ENCODE measurements around the gene UBIAD1.

UBIAD1 gene

GRCh38 chr1:11281518-11282331, 8.7 kb downstream of the UBIAD1 start:
- TF ChIP-seq ZFX (IDR thresholded peaks at IDR 0.05) = no peak
- TF ChIP-seq, protein P1, sequence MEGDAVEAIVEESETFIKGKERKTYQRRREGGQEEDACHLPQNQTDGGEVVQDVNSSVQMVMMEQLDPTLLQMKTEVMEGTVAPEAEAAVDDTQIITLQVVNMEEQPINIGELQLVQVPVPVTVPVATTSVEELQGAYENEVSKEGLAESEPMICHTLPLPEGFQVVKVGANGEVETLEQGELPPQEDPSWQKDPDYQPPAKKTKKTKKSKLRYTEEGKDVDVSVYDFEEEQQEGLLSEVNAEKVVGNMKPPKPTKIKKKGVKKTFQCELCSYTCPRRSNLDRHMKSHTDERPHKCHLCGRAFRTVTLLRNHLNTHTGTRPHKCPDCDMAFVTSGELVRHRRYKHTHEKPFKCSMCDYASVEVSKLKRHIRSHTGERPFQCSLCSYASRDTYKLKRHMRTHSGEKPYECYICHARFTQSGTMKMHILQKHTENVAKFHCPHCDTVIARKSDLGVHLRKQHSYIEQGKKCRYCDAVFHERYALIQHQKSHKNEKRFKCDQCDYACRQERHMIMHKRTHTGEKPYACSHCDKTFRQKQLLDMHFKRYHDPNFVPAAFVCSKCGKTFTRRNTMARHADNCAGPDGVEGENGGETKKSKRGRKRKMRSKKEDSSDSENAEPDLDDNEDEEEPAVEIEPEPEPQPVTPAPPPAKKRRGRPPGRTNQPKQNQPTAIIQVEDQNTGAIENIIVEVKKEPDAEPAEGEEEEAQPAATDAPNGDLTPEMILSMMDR (conservative IDR thresholded peaks at IDR 0.05) = no peak
- peak overlapping the region; percentile 69; the same call in 1 of the 2 replicates for H3K27ac ChIP-seq

GRCh38 chr1:11283151-11283550, 10.2 kb downstream of the UBIAD1 start:
- TF ChIP-seq ZFX (IDR thresholded peaks at IDR 0.05) = no peak
- TF ChIP-seq, protein P1 (conservative IDR thresholded peaks at IDR 0.05) = no peak
- H3K27ac ChIP-seq = peak overlapping the region; percentile 69

GRCh38 chr1:11284784-11285183, 11.8 kb downstream of the UBIAD1 start:
- no peak overlapping the region for H3K27ac ChIP-seq

GRCh38 chr1:11285883-11286734, 13.1 kb downstream of the UBIAD1 start:
- TF ChIP-seq, protein P1 (conservative IDR thresholded peaks at IDR 0.05) = no peak; the same call in 1 of the 2 replicates
- TF ChIP-seq ZFX (IDR thresholded peaks at IDR 0.05) = no peak
- no peak overlapping the region for H3K27ac ChIP-seq

More at GRCh38 chr1:11284784-11285183, 11.8 kb downstream of the UBIAD1 start:
- TF ChIP-seq, protein P1 (conservative IDR thresholded peaks at IDR 0.05) = no peak
- no peak for TF ChIP-seq ZFX (IDR thresholded peaks at IDR 0.05)

- TF ChIP-seq, protein P1 (conservative IDR thresholded peaks at IDR 0.05) = no peak
- H3K27ac ChIP-seq = no peak overlapping the region
Measured at GRCh38 chr1:11286735-11287410, 13.9 kb downstream of the UBIAD1 start.

GRCh38 chr1:11289064-11289463, 16.1 kb downstream of the UBIAD1 start:
- no peak overlapping the region for H3K27ac ChIP-seq
- TF ChIP-seq, protein P1 (conservative IDR thresholded peaks at IDR 0.05) = no peak

Data from C4-2B (cell line).